ENCODE results near the gene PDF.

The PDF gene

DNA sequence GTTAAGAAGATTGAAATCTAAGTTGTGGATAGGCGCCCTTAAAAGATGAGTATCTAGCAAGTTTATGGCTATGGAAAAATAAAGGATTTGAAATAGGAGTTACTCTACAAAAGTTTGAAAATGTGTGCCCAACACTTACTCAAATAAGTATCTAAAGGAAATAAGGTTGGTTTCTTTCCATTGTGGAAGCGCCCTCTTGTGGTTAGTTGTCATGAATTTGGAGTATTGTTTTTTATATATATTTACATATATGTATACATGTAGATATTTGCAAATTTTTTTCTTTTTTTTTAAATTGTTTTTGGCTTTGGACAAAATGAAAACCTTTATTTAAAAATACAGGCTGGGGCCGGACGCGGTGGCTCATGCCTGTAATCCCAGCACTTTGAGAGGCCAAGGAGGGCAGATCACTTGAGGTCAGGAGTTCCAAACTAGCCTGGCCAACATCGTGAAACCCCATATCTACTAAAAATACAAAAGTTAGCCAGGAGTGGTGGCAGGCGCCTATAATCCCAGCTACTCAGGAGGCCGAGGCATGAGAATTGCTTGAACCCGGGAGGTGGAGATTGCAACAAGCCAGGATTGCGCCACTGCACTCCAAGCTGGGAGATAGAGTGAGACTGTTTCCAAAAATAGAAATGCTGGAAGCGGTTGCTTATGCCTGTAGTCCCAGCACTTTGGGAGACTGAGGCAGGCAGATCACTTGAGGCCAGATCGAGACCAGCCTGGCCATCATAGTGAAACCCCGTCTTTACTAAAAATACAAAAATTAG lies 43.3 kb downstream of the PDF start:
- in situ Hi-C loops (cut with MboI; ENCODE audit: low sequenced_read_pairs), result loop anchor here (5.0 kb wide), 1 partner anchor 135 kb away; no protein-coding TSS in a partner anchor

DNA sequence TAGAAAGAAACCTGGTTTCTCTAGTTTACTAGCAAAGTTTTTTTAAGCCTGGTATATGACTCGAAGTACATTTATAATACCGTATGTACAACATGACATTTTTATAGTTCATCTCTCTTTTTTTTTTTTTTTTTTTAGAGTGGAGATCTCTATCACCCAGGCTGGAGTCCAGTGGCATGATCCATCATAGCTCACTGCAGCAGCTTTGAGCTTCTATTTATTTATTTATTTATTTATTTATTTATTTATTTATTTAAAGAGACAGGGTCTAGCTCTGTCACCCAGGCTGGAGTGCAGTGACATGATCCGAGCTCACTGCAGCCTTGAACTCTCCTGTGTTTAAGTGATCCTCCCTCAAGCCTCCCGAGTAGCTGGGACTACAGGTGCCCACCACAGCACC lies 45.1 kb downstream of the PDF start:
- in situ Hi-C loops (cut with MboI; ENCODE audit: low sequenced_read_pairs), result loop anchor here (5.0 kb wide), 1 partner anchor 133 kb away; no protein-coding TSS in a partner anchor

DNA sequence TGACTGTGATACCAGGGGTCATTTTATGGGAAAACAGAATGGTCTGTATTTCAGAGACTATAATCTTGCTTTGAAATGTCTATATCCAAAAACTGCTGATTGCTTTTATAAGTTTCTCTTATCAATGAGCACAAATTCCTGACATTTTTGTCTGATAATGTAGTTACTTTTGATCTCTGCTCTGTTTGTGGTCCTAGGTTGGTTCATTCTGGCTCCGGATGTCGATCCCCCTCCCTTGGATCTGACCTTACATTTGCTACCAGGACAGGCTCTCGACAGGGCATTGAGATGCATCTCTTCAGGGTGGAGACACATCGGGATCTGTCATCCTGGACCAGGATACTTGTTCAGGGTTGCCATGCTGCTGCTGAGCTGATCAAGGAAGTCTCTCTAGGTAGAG lies 46.5 kb downstream of the PDF start:
- in situ Hi-C loops (cut with MboI; ENCODE audit: low sequenced_read_pairs), result no loop called here

DNA sequence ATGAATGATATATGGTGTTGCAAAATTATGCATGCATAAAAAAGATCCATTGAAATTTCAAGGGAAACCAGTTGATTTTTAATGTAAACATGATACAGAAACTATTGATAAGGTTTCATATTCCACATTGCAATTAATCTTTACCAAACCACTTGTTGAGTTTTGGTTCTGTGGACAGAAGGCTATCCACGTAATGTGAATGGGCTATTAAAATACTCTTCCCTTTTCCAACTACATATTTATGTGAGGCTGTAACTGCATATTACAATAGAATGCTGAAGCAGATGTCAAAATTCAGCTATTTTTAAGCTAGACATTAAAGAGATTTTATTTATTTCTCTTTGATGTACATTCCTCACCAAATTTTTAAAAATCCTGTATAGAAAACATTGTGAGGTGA lies 53.0 kb downstream of the PDF start:
- in situ Hi-C loops (cut with MboI; ENCODE audit: low sequenced_read_pairs), result no loop called here
